GM19023 (cell line): ENCODE data around the gene CRHBP.

Experiments
- ATAC-seq: cut with Tn5 transposase; IDR thresholded peaks from one replicate; pipeline ENCODE4 v1.9.1; 2021; ENCODE audit warnings: mild to moderate bottlenecking, moderate library complexity; ENCODE audit not compliant: unreplicated experiment

CRHBP gene

DNA sequence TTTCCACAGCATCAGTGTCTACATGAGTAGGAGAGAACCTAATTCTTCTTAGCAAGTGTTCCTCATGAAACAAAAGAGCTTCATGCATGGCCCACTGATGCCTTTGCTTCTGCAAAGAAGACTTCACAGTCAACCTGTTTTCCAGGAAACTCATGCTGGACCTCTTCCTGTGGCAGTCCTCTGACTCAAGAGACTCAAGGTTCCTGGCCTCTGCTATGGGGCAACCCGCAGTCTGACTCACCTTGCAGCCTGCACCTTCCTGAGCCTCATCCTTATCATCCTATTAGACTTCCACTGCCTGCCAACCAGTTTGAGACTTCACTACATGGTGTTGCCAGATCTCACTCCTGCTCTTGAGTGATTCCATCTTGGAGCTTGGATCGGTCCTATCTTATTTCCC, 59.8 kb downstream of the CRHBP start:
- ATAC-seq = no peak

DNA sequence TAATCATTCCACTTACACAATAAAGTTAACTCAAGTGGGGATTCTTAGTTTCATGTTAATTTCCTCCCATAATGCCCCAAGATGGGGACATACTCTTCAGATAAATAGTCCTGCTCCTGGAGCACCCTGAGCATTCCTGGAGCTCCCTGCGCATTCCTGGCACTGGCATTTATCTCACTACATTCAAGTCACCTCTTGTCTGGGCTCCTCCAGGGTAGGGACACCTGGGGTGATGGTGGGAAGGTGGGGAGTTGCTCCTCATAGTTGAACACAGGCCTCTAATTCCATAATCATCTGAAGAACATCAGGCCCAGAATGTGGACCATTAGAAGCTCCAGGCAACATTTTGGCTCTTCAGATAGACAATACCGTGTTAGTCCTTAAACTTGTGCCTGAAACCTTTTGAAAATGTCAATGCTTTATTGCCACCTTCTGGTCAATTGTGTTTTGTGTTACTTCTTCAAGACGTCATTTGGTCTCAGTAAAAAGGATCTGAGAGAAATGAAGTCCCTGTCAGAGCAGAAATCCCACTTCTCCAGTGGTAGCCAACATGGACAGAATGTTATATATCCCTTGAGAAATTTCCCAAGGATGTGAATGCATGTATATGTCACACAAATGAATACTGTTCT, 63.2 kb downstream of the CRHBP start:
- ATAC-seq = no peak

DNA sequence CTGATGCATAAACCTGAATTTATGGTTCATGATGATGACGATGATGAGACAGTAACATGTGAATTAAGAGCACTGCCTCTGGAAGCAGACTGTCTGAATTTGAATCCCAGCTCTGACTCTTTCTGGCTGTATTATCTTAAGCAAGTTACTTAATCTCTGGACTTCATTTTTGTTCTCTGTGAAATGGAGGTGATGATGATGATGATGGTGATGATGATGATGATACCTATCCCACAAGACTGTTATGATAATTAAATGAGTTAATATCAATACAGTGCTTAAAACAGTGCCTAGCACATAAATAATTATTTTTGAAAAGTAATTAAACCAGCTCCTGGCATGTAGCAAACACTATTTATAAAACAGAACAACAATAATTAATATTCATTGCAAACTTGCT, 64.1 kb downstream of the CRHBP start:
- ATAC-seq = no peak

DNA sequence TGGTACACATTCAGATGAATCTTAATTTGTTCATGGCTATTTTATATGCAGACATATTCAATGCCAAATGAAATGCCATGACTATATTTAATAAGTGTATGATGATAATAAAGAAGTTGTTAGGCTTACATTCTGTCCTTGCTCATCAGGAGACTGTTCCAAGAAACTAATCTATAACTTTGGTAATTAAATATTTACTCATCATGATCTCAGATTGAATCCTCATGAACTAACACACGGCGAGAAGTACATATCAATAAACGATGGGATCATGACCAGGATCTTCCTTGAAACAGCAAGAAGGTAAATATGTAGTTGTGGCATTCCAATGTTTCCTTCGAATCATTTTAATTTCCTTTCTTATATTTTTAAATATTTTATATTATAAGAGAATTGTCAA, 64.8 kb downstream of the CRHBP start:
- ATAC-seq = no peak
